ENCODE results near the gene ONECUT1.

Gene ONECUT1

GRCh38 chr15:52789601-52790168, 451 bp downstream of the ONECUT1 start:
- TF ChIP-seq ZNF274 (IDR thresholded peaks at IDR 0.05; ENCODE audit: low read depth, low read length), result no peak
- peak overlapping the region; percentile 55; the same call in 1 of the 2 replicates for H3K4me3 ChIP-seq (ENCODE audit: low read length)

- no peak for TF ChIP-seq ZNF274 (IDR thresholded peaks at IDR 0.05; ENCODE audit: low read depth, low read length)
- H3K4me3 ChIP-seq (ENCODE audit: low read length), result no peak overlapping the region; the same call in 1 of the 2 replicates
Measured at GRCh38 chr15:52789008-52789600, 1.0 kb downstream of the ONECUT1 start.

GRCh38 chr15:52788099-52788986, 1.8 kb downstream of the ONECUT1 start:
- TF ChIP-seq ZNF274 (IDR thresholded peaks at IDR 0.05; ENCODE audit: low read depth, low read length), result no peak
- no peak overlapping the region for H3K4me3 ChIP-seq (ENCODE audit: low read length)

- TF ChIP-seq ZNF274 (IDR thresholded peaks at IDR 0.05; ENCODE audit: low read depth, low read length), result no peak
Measured at GRCh38 chr15:52787549-52788098, 2.5 kb downstream of the ONECUT1 start.

GRCh38 chr15:52787123-52787503, 3.0 kb downstream of the ONECUT1 start:
- no peak for TF ChIP-seq ZNF274 (IDR thresholded peaks at IDR 0.05; ENCODE audit: low read depth, low read length)

More at GRCh38 chr15:52787549-52788098, 2.5 kb downstream of the ONECUT1 start:
- H3K4me3 ChIP-seq (ENCODE audit: low read length), result no peak overlapping the region

GRCh38 chr15:52786436-52787122, 3.6 kb downstream of the ONECUT1 start:
- no peak overlapping the region for H3K4me3 ChIP-seq (ENCODE audit: low read length)
- TF ChIP-seq ZNF274 (IDR thresholded peaks at IDR 0.05; ENCODE audit: low read depth, low read length), result no peak

More at GRCh38 chr15:52787123-52787503, 3.0 kb downstream of the ONECUT1 start:
- H3K4me3 ChIP-seq (ENCODE audit: low read length), result no peak overlapping the region

GRCh38 chr15:52785672-52786406, 4.3 kb downstream of the ONECUT1 start:
- no peak for TF ChIP-seq ZNF274 (IDR thresholded peaks at IDR 0.05; ENCODE audit: low read depth, low read length)
- no peak overlapping the region for H3K4me3 ChIP-seq (ENCODE audit: low read length)

GRCh38 chr15:52784799-52785671, 5.1 kb downstream of the ONECUT1 start:
- H3K4me3 ChIP-seq (ENCODE audit: low read length), result no peak overlapping the region
- no peak for TF ChIP-seq ZNF274 (IDR thresholded peaks at IDR 0.05; ENCODE audit: low read depth, low read length)

GRCh38 chr15:52783929-52784798, 6.0 kb downstream of the ONECUT1 start:
- H3K4me3 ChIP-seq (ENCODE audit: low read length), result no peak overlapping the region
- no peak for TF ChIP-seq ZNF274 (IDR thresholded peaks at IDR 0.05; ENCODE audit: low read depth, low read length)

GRCh38 chr15:52783191-52783829, 6.8 kb downstream of the ONECUT1 start:
- TF ChIP-seq ZNF274 (IDR thresholded peaks at IDR 0.05; ENCODE audit: low read depth, low read length), result no peak
- H3K4me3 ChIP-seq (ENCODE audit: low read length), result no peak overlapping the region

GRCh38 chr15:52782514-52782913, 7.6 kb downstream of the ONECUT1 start:
- H3K4me3 ChIP-seq (ENCODE audit: low read length), result no peak overlapping the region
- TF ChIP-seq ZNF274 (IDR thresholded peaks at IDR 0.05; ENCODE audit: low read depth, low read length), result no peak

All from GM08714 (cell line).